ENCODE results near the gene FAN1.
A peak's percentile ranks its signal among the peaks of the same experiment; 100 is the strongest.
"Not testable (repeated sequence)": the region's sequence is repeated elsewhere in the genome, so short reads cannot be mapped to it uniquely, and the experiment has no call there.

FAN1 gene

GRCh38 chr15:30903497-30904187 is at the start of gene FAN1:
Gene FAN1 (plus strand): TSS chr15:30903915. CDS start chr15:30904664, 749 bp downstream.
- DNase-seq: peak; percentile 85 to 88

GRCh38 chr15:30859091-30859874 is 44.4 kb upstream of the FAN1 start:
- DNase-seq: no peak

- DNase-seq: no peak
These were observed 38.5 kb upstream of the FAN1 start for GRCh38 chr15:30865257-30865656.

GRCh38 chr15:30870681-30871080 is 33.0 kb upstream of the FAN1 start:
- no peak for DNase-seq

- DNase-seq: no peak
These were observed 31.4 kb upstream of the FAN1 start for GRCh38 chr15:30872341-30872748.

GRCh38 chr15:30877070-30877469 is 26.6 kb upstream of the FAN1 start:
- no peak for DNase-seq

- DNase-seq: no peak
These were observed 25.2 kb upstream of the FAN1 start for GRCh38 chr15:30878515-30878914.

GRCh38 chr15:30882849-30883433 is 20.8 kb upstream of the FAN1 start:
- peak; percentile 6 to 24 for DNase-seq

- not testable (repeated sequence) for DNase-seq
These were observed 20.0 kb upstream of the FAN1 start for GRCh38 chr15:30883666-30884065.

- DNase-seq: no peak
These were observed 17.9 kb upstream of the FAN1 start for GRCh38 chr15:30885814-30886213.

- DNase-seq: no peak
These were observed 14.5 kb upstream of the FAN1 start for GRCh38 chr15:30889196-30889595.

- DNase-seq: no peak
These were observed 8.1 kb upstream of the FAN1 start for GRCh38 chr15:30895461-30896210.

- DNase-seq: no peak
These were observed 7.5 kb upstream of the FAN1 start for GRCh38 chr15:30896211-30896606.

GRCh38 chr15:30901889-30902288 is 1.8 kb upstream of the FAN1 start:
- no peak for DNase-seq

GRCh38 chr15:30904812-30905211 is 1.1 kb downstream of the FAN1 start:
- DNase-seq: no peak

GRCh38 chr15:30905821-30906220 is 2.1 kb downstream of the FAN1 start:
- DNase-seq: no peak

GRCh38 chr15:30906366-30906765 is 2.7 kb downstream of the FAN1 start:
- DNase-seq: no peak

- DNase-seq: no peak
These were observed 10.0 kb downstream of the FAN1 start for GRCh38 chr15:30913761-30914160.

GRCh38 chr15:30917013-30917412 is 13.3 kb downstream of the FAN1 start:
- no peak for DNase-seq

- no peak for DNase-seq
These were observed 14.0 kb downstream of the FAN1 start for GRCh38 chr15:30917675-30918074.

- DNase-seq: no peak
These were observed 14.7 kb downstream of the FAN1 start for GRCh38 chr15:30918366-30918765.

- DNase-seq: no peak
These were observed 16.3 kb downstream of the FAN1 start for GRCh38 chr15:30919877-30920550.

GRCh38 chr15:30921106-30921505 is 17.4 kb downstream of the FAN1 start:
- DNase-seq: no peak

Measured in activated CD4-positive, alpha-beta T cell treated with anti-CD3 and anti-CD28 coated beads, Interleukin-2, amount 50 U/mL, for 48 hours (primary cell).